GM21526 (cell line): ENCODE measurements around the gene DKKL1.

Experiments used
- ATAC-seq: cut with Tn5 transposase; IDR thresholded peaks from one replicate; pipeline ENCODE4 v1.9.1; 2021; ENCODE audit warnings: moderate library complexity; ENCODE audit not compliant: unreplicated experiment, low FRiP score

Gene DKKL1

DNA sequence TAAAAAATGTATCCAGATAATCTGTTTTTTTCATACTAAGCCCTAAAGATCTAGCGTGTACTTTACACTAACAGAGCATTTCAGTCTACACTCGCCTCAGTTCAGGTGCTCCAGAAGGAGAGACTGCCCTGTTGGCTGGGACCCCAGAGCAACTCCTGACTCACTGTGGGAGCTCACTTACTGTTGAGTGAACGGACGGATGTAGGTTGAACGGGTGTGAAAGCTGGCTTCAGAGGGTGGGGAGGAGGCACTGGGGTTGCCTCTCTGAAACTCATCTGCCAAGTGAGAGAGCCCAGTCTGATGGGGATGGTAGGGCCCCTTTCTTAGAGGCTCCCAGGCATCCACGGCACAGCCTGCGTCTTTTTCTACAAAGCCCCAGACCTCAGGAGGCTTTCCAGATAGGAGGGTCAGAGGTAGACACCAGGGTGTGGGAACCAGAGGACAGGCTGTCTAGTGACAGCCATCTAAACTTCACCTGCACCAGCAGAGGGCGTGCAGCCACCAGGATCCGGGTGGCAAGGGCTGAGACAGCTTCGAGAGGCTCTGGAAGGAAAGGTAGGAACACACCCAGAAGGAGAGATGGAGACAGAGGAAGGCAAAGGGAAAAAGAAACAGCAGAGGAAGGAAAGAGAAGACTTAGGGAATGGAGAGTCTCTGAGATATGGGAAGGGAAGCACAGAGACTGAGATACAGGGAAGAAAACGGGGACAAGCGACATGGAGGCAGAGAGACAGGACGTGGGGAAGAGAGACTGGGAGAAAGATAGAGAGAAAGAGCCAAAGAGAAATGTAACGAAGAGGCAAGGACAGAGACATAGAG is 28.1 kb downstream of the DKKL1 start:
- ATAC-seq, result no peak

DNA sequence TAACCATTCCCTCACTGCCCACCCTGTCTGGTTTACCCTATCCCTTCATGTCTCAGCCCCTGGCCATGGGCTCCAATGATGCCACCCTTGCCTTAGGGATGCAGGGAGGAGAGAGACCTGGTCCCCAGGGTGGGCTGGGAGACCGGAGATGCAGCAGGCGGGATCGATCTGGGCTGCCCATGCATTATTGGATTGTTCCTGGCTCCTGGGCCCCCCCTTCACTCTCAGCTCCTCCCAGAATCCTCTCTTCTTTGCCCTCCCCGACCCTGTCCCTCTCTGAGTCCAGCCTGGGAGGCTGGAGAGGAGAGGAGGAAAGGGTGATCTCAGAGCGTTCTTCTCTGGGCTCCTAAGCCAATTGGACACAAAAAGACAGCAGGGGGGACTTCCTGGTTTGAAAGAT is 30.2 kb downstream of the DKKL1 start:
- ATAC-seq, result no peak

GRCh38 chr19:49395581-49396407 is 32.1 kb downstream of the DKKL1 start:
- ATAC-seq, result no peak

- no peak for ATAC-seq
These were observed 33.2 kb downstream of the DKKL1 start for GRCh38 chr19:49396738-49397505.

- no peak for ATAC-seq
These were observed 34.4 kb downstream of the DKKL1 start for GRCh38 chr19:49398001-49398615.

DNA sequence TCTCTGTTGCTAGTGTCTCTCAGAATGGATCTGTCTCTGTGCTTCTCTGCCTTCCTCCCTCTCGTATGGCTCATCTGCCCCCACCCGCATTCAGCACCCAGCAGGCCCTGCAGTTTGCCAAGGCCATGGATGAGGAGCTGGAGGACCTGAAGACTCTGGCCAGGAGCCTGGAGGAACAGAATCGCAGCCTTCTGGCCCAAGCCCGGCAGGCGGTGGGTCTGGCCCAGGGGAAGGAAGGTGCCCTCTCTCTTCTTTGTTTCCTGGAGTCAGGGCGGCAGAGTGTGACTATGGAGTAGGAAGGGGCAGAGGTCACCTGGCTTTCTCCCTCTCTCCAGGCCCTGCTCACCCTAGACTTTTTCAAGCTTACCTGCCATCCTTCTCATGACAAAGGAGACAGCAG is 35.3 kb downstream of the DKKL1 start:
- no peak for ATAC-seq

- ATAC-seq, result no peak
These were observed 36.4 kb downstream of the DKKL1 start for GRCh38 chr19:49400029-49400428.

DNA sequence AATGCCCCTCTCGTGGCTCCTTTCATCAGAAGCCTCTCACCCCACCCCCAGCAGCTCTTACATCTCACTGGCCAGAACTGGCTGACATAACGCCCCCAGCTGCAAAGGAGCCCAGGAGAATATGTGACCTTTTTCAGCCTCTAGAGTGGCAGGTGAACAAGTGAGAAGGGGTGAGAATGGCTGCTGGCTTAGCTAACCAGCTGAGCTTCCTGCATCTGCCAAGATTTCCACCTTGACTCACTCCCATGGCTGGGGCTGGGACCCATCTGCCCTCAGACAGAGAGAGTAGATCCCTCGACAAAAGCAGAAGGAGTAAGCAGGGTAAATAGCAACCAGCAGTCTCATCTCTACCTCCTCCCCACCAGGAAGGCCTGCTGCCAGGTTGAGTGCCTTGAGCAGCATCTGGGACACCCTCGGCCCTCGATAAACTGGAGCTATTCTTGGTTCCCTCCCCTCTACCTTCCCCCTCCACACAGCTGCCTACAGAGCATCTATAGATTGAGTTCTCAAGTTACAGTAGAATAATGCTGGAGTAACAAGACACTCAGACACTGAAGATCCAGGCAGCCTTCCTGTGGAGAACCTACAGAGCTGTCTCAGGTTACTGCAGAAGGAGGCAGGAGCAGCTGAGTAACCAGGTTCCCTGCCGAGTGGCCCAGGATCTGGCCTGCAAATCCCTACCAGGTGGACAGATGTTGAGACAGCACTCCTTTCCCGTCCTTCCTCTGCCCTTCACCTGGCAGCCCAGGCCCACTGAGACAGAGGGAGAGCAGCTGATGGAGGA is 39.9 kb downstream of the DKKL1 start:
- ATAC-seq, result no peak

DNA sequence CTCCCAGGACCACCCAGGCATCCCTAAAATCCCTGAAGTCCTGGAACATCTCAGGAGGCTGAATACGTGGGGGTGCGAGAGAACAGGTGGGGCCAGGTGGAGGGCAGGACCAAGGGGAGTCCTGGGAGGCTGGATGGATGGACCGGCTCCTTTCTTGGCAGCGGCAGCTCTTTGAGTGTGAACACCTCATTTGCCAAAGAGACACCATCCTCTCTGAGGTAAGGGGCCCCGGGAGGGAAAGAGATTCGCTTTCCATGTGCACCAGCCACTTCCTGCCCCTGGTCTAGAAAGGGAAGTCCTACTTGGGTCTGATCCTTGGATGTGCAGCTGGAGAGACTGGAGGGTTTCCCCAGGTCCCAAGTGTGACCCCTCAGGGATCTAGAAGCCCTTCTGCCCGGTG is 43.4 kb downstream of the DKKL1 start:
- ATAC-seq, result no peak

DNA sequence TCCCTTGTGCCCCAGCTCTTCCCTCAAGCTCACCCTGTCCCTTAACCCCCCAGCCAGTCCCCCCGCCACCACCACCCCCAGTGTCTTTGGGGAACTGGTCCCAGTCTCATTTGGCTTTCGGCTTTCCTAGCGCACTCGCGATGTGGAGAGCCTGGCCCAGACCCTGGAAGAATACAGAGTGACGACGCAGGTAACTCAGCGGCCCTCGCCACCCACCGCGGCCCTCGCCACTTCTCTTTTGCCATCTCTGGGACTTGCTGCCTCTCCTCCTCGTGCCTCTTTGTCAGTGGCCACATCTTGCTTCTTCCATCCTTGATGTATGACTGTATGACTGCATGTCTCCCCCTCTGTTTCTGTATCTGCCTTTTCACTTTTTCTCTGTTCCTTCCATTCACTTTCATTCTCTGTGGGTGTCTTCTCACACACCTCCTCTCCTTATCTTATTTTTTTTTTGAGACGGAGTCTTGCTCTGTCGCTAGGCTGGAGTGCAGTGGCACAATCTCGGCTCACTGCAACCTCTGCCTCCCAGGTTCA is 43.9 kb downstream of the DKKL1 start:
- ATAC-seq, result no peak

DNA sequence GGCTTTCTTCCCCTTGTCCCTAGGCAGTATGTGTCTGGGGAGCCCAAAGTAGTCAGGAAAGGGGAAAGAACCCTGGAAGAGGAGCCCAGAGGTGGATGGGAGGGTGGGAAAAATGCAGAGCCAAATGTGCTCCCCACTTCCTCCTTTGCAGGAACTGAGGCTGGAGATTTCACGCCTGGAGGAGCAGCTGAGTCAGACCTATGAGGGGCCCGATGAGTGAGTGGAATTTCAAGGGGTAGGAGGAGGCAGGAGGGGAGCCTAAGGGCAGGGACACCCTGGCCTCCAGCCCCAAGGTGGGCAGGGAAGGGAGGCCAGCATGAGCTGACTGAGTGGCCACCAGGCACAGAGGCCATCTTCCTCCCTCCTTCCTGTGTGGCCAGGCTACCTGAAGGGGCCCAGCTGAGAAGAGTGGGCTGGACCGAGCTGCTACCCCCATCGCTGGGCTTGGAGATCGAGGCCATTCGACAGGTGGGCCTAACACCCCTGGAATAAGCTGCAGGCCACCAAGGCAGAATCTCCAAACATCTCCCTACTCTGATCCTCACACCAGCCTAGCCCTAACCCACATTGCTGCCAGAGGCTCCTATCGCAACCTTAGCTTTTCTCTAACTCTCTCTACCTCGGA is 45.3 kb downstream of the DKKL1 start:
- no peak for ATAC-seq

DNA sequence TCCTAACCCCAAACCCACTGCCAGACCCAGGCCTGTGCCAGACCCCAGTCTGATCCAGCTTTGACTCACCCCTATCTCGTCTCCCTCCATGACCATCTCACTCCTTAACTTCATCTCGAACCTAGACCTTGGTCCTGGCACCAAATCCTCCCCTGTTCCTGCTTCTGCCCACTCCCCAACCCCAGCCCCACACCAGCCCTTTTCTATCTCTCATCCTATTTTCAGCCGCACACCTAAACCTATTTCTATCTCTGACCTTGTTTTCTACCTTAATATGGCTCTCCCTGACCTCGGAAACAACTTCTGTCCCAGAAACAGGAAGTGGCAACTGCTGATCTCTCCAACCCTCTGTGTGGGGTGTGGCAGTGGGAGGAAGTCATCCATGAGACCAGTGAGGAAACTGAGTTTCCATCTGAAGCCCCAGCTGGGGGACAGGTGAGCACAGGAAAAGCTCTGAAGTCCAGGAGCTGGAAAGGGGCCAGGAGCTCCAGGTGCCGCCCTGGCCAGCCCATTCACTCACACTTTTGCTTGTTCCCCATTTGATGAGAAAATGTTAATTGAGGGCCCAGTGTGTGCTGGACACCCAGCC is 45.9 kb downstream of the DKKL1 start:
- ATAC-seq, result no peak

DNA sequence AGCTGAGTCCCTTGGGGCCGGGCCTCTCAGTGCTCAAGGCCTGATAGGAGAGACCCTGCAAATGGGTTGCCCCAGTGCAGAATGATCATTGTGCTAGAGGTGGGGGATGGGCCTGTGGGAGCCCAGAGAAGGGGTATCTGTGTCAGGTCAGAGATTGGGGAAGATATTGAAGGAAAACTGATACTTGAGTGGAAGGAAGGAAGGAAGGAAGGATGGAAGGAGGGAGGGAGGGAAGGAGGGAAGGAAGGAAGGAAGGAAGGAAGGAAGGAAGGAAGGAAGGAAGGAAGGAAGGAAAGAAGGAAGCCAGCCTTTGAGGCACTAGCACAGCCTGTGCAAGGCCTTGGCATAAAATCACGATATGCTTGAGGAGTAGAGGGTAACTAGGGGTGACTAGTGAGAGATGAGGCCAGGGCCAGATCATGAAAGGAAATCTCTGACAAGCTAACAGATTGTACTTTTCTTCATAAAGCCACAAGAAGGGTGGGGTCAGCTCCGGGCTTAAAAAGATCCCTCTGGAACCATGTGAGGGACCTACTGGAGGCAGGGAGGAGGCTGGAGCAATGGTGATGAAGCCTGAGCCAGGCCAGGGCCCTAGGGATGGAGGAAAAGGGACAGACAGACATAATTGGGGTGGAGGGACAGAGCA is 48.1 kb downstream of the DKKL1 start:
- no peak for ATAC-seq

- ATAC-seq, result no peak
These were observed 49.7 kb downstream of the DKKL1 start for GRCh38 chr19:49413348-49413747.

DNA sequence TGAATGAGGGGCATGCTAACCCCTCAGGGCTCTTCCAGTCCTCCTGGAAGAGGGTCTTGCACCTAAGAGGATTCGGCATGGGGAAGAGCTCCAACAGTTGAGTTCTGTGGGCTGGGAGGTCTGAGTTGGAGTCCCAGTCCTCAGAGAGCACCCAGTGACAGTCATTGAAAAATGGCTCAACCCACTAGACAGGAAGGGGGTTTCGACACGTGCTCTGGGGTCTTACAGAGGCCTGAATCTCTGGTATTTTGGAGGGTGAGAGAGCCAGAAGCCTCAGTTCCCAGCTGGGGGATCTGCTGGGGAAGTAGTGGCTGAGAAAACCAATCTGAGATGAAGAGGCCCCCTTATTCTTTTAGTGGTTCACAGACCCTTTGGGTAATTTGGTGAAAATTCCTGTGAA is 50.6 kb downstream of the DKKL1 start:
- ATAC-seq, result no peak

- no peak for ATAC-seq
These were observed 51.6 kb downstream of the DKKL1 start for GRCh38 chr19:49415102-49415809.

- ATAC-seq, result no peak
These were observed 52.1 kb downstream of the DKKL1 start for GRCh38 chr19:49415810-49416200.

GRCh38 chr19:49417088-49417487 is 53.4 kb downstream of the DKKL1 start:
- ATAC-seq, result no peak
